Stimulated activated naive CD8-positive, alpha-beta T cell treated with anti-CD3 and anti-CD28 coated beads, Interleukin-15, amount 100 ng/mL, for 72 hours (primary cell): ENCODE measurements around the gene TBC1D22A.
"Not testable (repeated sequence)": the region's sequence is repeated elsewhere in the genome, so short reads cannot be mapped to it uniquely, and the experiment has no call there.

Experiments used
- ATAC-seq: fragments of 150-1000 bp; cut with Tn5 transposase; 2 replicates; pipeline ENCODE4 v1.10.0; 2021; ENCODE audit warnings: mild to moderate bottlenecking, moderate library complexity
- DNase-seq, 2 donors: peaks; one replicate each; pipeline ENCODE4 v3.0.0; 2021 to 2022
- H3K27ac Mint-ChIP-seq, 2 donors: one replicate each; pipeline ENCODE4 v1.8.0; 2022; ENCODE audit warnings: mild to moderate bottlenecking in 2 of 2, mixed read lengths in 2 of 2, moderate library complexity in 2 of 2
- H3K27me3 Mint-ChIP-seq: one replicate; pipeline ENCODE4 v1.8.0; 2022; ENCODE audit warnings: mixed read lengths
- H3K4me1 Mint-ChIP-seq: one replicate; pipeline ENCODE4 v1.8.0; 2022; ENCODE audit warnings: mild to moderate bottlenecking, mixed read lengths
- H3K4me3 Mint-ChIP-seq, 2 donors: one replicate each; pipeline ENCODE4 v1.8.0; 2022; ENCODE audit warnings: mild to moderate bottlenecking in 2 of 2, mixed read lengths in 2 of 2, moderate library complexity in 1 of 2
- H3K9me3 Mint-ChIP-seq, 2 donors: one replicate each; pipeline ENCODE4 v1.8.0; 2022; ENCODE audit warnings: mixed read lengths in 2 of 2

TBC1D22A gene

DNA sequence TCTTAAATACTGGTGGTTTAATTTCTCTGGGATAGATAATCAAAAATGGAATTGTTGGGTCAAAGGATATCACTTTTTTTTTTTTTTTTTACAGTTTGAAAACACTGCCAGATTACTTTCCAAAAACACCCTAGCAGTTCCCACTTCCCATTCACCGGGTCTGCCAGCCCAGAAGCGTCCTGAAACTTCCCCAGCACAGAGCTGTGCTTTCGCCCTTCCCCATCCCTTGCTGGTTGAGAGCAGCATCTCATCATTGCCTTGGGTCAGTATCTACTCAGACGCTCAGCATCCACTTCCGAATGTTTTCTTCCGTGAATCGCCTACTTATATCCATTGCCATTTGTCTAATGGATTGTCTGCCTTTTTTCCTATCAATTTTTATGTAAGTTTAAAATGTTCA, 29.9 kb upstream of the TBC1D22A start:
- H3K4me1 Mint-ChIP-seq: peaks cover 78% of the 10 kb centered on the region
- H3K27ac Mint-ChIP-seq: no peak overlapping the region
- DNase-seq (no peak), ATAC-seq (no peak)
- H3K27me3 Mint-ChIP-seq: no peaks in the 10 kb centered on the region
- no peaks in the 10 kb centered on the region for H3K9me3 Mint-ChIP-seq
- no peak overlapping the region for H3K4me3 Mint-ChIP-seq

DNA sequence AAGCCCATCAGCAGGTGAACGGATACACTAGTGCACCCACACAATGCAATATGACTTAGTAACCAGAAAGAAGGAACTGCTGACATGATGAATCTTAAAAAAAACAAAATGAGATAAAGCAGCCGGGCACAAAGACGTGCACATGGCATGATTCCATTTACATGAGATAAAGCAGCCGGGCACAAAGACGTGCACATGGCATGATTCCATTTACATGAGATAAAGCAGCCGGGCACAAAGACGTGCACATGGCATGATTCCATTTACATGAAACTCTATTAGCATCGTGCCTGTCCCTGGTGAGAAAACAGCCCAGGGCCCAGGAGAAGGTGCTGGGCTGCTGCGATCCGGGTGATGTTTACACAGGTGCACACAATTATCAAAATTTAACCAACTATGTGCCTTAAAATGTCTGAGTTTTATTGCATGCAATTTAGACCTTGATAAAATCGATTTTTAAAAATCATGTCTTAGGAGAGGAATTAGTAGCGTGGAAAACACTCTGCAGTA, 28.2 kb upstream of the TBC1D22A start:
- DNase-seq, H3K9me3 Mint-ChIP-seq, H3K27me3 Mint-ChIP-seq, ATAC-seq, H3K27ac Mint-ChIP-seq: not testable (repeated sequence)
- Mint-ChIP-seq H3K4me1 (peaks cover 72% of the 10 kb centered on the region), H3K4me3 (peak overlapping the region in 1 of 2 donors; percentile 99)

DNA sequence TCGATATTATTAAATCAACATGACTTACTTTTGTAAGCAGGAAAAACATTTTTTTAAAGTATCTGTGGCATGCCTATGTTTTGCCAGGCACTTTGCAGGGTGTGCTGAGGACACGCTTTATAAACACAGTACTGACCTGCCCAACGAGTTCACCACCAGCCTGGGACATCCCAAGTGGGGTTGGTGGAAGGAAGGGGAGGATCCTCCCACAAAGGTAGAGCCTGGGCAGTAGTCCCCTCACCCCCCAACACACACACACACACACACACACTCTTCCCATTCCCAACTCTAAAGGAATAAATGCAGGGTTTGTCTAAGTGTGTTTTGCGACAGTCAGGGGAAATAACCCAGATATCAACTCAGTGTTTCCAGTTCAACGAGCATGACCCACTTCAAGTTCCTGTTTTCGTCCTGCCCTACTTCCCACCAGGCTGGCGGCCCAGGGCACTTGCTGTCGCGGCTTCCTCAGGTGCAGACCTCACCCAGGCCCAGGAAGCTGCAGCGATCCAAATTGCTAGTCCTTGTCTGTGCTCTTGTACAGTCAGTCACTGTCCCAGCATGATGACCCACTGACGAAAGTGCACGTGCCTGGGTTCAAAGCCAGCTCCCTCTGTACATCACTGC, 27.5 kb upstream of the TBC1D22A start:
- no peaks in the 10 kb centered on the region for H3K9me3 Mint-ChIP-seq
- peak overlapping the region; percentile 99 to 100 for H3K4me3 Mint-ChIP-seq
- no peaks in the 10 kb centered on the region for H3K27me3 Mint-ChIP-seq
- H3K27ac Mint-ChIP-seq: peak overlapping the region; percentile 19 to 91
- DNase-seq: no peak
- ATAC-seq: no peak
- H3K4me1 Mint-ChIP-seq: peaks cover 79% of the 10 kb centered on the region

DNA sequence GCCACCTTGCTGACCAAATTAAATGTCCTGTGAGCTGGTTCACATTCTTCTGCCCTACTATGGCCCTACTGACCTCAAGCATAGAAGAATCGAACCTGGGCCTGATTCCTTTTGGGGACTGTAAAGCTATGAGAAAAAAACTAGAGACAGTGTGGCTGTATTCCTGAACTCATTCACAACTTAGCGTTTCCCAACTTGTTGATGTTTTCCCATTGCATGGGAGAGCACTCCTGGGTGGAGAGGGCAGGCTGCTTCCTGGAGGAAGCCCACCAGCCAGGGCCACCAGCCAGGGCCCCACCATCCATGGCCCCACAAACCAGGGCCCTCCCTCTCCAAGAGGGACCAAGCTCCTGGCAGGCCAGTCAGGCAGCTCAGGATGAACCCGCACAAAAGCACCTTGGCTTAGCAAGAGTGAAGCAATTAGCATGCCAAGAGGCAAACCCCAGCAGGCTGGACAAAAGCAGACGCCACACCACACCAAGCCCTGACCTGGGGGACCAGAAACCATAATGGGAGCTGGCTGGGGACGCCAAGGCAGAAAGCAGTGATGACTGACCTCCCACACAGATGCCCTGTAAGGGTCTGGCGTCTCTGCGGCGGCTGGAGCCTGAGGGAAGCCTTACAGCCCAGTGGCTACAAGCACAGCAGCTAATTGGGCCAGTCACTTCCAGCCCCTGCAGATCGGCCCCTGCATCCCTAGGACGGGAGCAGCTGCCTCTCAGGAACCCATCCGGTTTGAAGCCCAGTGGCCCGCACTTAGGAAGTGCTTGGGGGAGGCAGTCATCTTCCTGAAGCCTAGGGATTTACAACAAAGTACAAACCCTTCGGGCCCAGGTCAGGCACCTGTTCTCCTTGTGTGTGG, 26.5 kb upstream of the TBC1D22A start:
- Mint-ChIP-seq H3K9me3 (no peaks in the 10 kb centered on the region), H3K4me1 (peaks cover 79% of the 10 kb centered on the region)
- no peak for DNase-seq

DNA sequence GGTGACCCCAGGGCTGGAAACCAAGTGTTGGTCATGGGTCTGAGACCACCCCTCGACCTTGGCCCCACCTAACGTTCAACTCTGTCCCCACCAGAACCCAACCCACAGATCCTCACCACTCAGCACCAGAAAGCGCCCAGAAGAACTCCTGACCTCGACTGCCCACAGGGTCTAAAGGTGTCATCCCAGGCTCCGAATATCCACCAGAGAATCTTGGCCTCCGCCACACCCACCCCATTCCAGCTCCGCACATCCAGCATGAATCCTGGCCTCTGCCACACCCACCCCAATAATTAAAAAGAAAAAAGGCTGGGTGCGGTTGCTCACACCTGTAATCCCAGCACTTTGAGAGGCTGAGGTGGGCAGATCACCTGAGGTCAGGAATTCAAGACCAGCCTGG, 25.7 kb upstream of the TBC1D22A start:
- no peaks in the 10 kb centered on the region for H3K27me3 Mint-ChIP-seq

More for the DNA sequence above, 26.5 kb upstream of the TBC1D22A start:
- H3K4me3 Mint-ChIP-seq: peak overlapping the region; percentile 99 to 100
- H3K27ac Mint-ChIP-seq: peak overlapping the region; percentile 62 to 74
- no peak for ATAC-seq
- H3K27me3 Mint-ChIP-seq: no peaks in the 10 kb centered on the region

DNA sequence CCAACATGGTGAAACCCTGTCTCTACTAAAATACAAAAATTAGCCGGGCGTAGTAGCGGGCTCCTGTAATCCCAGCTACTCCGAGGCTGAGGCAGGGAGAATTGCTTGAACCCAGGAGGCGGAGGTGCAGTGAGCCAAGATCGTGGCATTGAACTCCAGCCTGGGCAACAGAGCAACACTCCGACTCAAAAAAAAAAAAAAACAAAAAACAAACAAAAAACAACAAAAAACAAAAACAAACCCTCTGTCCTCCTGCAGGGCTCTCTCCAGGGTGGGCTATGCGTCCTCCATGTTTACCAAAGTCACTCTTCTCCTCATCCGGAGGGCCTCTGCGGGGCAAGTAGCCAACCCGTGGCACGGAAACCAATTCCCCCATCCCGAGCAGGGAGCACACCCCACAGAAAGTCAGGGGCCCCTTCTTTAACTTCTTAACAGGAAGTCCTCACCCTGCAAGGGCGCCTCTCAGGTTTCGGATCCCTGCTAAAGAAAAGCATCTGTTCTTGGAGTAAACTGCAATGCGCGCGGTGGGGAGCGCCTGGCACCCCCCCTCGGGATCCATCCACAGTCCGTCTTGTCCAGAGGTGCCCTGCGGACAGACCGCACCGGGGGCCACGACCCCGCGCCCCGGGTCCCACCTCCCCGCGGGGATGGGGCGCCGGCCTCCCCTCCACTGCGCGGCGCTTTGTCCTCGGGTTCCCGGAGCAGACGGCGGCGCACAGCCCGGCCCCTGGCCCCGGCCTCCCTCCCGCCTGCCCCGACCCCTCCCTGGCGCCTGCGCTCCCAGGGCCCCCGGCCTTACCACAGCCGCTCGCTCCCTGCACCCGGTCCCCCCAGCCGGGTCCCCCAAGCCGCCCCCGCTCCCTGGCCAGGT, 25.1 kb upstream of the TBC1D22A start:
- Mint-ChIP-seq H3K9me3 (peaks cover 0 to 4% of the 10 kb centered on the region in 2 donors), H3K4me1 (peaks cover 66% of the 10 kb centered on the region), H3K4me3 (peak overlapping the region; percentile 99 to 100), H3K27me3 (no peaks in the 10 kb centered on the region), H3K27ac (peak overlapping the region; percentile 86 to 99)
- ATAC-seq: peak; percentile 57
- peak; percentile 59 to 60 for DNase-seq

More for the DNA sequence above, 25.7 kb upstream of the TBC1D22A start:
- DNase-seq (no peak), ATAC-seq (no peak)
- Mint-ChIP-seq H3K9me3 (no peaks in the 10 kb centered on the region), H3K4me1 (peaks cover 73% of the 10 kb centered on the region), H3K4me3 (peak overlapping the region; percentile 99 to 100), H3K27ac (peak overlapping the region; percentile 54 to 62)

DNA sequence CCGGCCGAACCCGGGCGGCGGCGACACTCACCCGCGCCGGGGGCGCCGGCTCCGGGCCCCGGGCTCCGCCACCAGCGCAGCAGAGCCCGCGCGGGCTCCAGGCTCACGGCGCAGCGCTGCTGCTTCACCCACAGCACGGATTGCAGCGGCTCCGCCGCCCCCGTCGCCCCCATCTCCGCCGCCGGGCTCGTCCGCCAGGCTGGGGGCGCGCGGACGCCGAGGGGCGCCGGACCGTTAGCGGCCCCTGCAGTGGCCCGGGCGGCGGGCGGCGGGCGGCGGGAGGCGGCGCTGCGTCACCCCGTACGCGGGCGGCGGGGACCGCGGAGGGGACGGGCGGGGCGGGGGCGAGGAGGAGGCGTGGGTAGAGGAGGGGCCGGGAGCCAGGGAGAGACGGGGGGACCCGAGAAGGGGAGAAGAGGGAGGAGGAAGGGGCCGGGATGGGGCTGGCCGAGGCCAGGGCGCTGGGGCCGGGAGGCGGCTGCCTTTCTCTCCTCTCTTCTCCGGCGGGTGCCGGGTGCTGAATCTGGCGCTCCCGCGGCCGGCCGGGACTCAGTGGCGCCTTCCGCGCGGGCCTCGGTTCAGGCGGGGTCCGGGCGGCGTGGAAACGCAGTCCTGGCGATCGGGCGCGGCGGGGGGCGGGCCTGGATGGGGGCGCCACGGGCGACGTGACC, 24.3 kb upstream of the TBC1D22A start, which contains the start of gene CERK:
Gene CERK (minus strand): TSS at position 277 of the 671 bp plus-strand sequence. CDS start 104 bp downstream, at position 173.
- DNase-seq: peak; percentile 49 to 55
- Mint-ChIP-seq H3K27ac (peak within 1 kb of the TSS; percentile 86 to 99), H3K4me3 (peak within 1 kb of the TSS; percentile 99 to 100), H3K4me1 (peaks cover 61% of the 10 kb centered on the region), H3K27me3 (no peaks in the 10 kb centered on the region), H3K9me3 (peaks cover 6 to 12% of the 10 kb centered on the region in 2 donors)
- peak; percentile 61 for ATAC-seq

DNA sequence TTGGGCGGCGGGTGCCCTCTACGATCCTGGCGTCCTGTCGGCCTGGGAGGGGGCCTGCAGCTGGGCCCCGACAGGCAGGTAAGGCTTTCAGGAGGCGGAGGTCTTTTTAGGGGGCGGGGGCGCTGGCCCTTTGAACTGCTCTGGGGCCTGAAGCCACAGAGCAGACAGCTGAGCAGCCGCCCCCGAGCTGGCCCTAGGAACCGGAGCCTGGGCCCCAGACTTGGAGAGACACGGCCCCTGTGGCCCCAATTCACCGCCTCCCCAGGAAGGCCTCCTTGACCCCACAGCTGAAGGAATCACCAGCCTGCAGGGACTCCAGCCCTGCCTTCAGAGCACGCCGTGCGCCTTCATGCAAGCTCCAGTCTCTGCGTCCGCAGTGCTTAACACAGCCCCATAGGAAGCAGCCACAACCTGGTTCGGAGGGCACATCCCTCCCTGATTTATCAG, 23.8 kb upstream of the TBC1D22A start:
- peaks cover 61% of the 10 kb centered on the region for H3K4me1 Mint-ChIP-seq

DNA sequence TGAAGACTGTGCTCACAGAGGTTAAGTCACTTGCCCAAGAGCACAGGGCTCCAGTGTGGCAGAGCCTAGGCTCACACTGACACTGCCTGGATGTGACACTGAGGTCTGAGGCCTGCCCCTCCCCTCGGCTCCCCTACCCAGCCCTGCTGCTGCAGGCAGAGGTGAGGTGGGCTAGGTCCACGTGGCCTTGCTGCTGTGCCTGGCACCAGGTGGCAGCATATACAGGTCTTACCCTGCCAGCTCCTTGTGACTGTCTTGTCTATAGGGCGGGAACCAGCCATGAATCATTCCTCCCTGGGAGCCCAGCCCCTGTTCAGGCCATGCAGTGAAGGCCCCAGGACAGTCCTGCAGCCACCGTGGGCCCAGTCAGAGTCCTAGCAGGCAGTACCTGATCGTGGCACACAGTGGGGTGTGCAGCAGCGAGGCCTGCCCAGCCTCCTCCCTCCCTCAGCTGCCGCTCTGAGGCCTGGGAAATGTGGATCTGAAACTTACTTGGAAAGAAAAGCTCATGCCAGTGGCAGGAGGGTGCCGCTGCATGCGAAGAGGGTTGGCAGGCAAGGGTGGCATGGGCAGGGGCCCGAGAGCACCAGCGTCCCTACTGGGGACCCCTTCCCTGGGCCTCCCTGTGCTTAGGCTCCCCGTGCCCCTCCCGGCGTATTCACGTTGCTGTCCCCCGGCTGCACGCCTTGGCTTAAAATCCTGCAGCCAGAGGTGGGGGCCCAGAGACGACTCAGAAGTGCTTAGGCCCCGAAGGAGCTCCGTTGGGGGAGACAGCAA, 23.2 kb upstream of the TBC1D22A start:
- DNase-seq: peak; percentile 56 to 71
- peaks cover 8 to 14% of the 10 kb centered on the region in 2 donors for H3K9me3 Mint-ChIP-seq
- H3K27me3 Mint-ChIP-seq: no peaks in the 10 kb centered on the region
- H3K4me1 Mint-ChIP-seq: peaks cover 58% of the 10 kb centered on the region
- H3K27ac Mint-ChIP-seq: peak overlapping the region; percentile 64 to 81
- peak; percentile 75 for ATAC-seq
- peak overlapping the region; percentile 83 to 87 for H3K4me3 Mint-ChIP-seq

More for the DNA sequence above, 23.8 kb upstream of the TBC1D22A start:
- Mint-ChIP-seq H3K27ac (peak overlapping the region in 1 of 2 donors; percentile 81), H3K27me3 (no peaks in the 10 kb centered on the region), H3K9me3 (peaks cover 8 to 14% of the 10 kb centered on the region in 2 donors), H3K4me3 (peak overlapping the region; percentile 83 to 87)
- no peak for DNase-seq
- ATAC-seq: no peak

DNA sequence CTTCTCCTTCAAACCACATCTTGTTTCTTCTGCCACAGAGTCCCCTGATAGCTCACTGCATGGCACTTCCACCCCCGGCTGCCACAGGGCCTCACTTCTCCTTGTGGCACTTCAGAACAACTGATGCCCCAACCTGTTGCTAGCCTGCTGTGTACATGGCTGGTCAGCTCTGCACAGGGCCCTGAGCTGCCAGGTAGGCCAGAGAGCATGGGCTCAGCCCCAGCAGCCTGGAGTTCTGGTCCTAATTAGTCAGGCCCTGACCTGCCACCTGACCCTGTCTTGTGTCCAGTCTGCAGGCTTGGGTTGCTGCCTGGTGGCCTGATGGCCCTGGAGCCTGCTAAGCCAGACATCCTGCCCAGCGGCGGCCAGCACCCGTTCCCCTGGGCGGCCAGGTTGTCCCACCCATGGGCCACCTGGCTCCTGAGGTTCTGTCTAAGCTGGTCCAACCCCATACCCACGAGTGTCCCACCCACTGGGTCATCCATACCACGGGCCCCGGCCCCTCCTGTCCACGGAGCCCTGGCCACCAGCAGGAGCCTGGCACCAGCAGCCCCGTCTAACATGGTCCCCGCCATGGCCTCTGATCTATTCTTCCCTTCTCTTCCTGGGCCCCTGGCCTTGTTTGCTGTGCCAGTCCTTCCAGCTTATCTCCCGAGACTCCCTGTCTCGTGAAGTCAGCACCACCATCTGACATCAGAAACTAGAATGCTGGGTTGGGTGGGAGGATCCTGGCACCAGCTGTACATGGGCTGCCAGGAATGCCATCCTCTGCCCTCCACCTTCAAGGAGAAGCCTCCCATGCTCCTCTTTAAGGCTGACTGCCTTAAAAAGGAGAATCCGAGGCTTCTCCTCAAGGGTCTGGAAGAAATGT, 21.3 kb upstream of the TBC1D22A start:
- H3K9me3 Mint-ChIP-seq: peaks cover 8 to 14% of the 10 kb centered on the region in 2 donors

DNA sequence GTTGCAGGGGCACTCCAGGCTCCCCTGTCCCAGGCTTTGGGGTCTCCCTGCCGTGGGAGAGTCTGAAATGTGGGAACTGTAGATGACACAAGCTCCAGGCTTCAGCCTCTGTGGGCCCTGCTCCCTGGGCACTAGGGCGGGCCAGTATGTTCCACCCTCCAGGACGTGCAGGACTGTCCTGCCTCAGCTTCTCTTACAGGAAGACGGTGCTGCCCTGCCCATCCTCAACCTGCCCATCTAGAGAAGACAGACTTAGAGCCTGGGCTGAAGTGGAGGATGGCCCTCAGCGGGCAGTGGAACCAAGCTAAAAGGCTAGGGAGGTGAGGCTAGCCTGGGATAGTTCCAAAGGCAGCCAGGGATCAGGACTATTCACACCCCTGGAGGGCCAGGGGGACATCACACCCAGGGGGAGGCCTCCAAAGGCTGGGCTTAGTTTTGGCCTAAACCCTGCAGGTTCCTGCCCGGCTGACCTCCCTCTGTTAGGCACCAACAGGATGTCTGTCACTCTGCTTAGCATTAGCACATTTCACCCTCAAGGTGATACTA, 20.4 kb upstream of the TBC1D22A start:
- peaks cover 8 to 14% of the 10 kb centered on the region in 2 donors for H3K9me3 Mint-ChIP-seq
- H3K27ac Mint-ChIP-seq: no peak overlapping the region
- no peak for DNase-seq
- H3K4me3 Mint-ChIP-seq: no peak overlapping the region
- no peaks in the 10 kb centered on the region for H3K27me3 Mint-ChIP-seq
- ATAC-seq: no peak
- H3K4me1 Mint-ChIP-seq: peaks cover 31% of the 10 kb centered on the region

More for the DNA sequence above, 21.3 kb upstream of the TBC1D22A start:
- peaks cover 40% of the 10 kb centered on the region for H3K4me1 Mint-ChIP-seq
- H3K27me3 Mint-ChIP-seq: no peaks in the 10 kb centered on the region
- H3K4me3 Mint-ChIP-seq: no peak overlapping the region
- ATAC-seq (no peak), DNase-seq (no peak)
- H3K27ac Mint-ChIP-seq: no peak overlapping the region

DNA sequence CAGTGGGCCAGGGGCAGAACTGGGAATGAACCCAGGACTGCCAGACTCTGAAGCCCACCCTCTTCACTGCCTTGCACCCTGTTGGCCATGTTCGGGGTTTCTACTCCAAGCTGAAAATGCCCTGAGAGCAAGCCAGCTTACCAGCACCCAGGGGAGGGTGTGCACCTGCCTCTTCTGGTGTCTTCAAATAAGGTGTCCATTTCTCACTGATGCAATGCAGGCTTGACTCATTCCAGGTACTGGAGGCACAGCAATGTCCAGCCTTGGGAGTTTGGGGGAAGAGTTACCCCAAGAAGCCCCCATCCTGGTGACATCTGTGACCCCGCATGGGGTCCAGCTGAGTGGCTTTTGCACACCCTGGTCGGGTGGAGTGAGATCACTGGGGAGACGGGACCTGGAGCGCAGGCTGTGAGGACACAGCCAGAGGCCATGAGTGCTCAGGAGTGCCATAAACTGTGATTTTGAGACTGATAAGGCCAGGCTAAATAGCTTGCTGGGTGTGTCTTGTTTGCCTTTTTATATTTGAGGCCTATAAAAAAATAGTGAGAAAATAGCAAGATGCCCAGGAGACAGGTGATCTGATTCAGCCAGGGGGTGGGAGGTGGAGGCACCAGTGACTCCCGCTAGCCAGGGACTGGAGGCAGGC, 19.8 kb upstream of the TBC1D22A start:
- Mint-ChIP-seq H3K4me1 (peaks cover 26% of the 10 kb centered on the region), H3K27me3 (no peaks in the 10 kb centered on the region), H3K27ac (no peak overlapping the region), H3K4me3 (no peak overlapping the region), H3K9me3 (peaks cover 8 to 14% of the 10 kb centered on the region in 2 donors)
- no peak for DNase-seq
- no peak for ATAC-seq
